ENCODE measurements around the gene WFIKKN1.

The WFIKKN1 gene

DNA sequence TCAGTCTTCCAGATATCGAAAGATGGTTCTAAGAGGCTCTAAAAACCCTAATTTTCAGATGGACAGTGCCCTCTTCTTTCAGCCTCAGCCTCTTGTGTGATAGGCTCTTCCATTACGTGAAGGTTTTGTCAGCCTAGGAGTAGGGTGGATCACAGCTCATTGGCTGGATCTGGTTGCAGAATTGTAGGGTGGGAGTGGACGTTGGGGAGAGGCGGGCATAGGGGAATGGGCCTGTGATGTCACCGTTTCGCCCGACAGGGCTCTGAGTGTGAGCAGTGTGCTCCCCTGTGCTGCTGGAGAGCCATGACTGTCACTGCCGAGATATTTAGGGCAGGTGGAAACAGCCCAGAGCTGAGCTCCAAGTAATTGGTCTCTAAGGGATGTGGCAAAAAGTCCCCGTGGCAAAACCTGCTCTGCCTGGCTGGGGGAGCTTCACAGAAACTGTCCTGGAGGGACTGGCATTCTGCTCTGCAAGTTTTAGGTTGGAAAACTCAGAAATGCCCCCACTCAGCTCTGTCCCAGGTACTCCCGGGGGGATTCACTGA, 6.2 kb upstream of the WFIKKN1 start:
- DNase-seq (ENCODE audit: low read depth) = no peak
- H3K4me3 ChIP-seq (ENCODE audit: low read depth, low read length) = no peak overlapping the region
- TF ChIP-seq, protein P1, sequence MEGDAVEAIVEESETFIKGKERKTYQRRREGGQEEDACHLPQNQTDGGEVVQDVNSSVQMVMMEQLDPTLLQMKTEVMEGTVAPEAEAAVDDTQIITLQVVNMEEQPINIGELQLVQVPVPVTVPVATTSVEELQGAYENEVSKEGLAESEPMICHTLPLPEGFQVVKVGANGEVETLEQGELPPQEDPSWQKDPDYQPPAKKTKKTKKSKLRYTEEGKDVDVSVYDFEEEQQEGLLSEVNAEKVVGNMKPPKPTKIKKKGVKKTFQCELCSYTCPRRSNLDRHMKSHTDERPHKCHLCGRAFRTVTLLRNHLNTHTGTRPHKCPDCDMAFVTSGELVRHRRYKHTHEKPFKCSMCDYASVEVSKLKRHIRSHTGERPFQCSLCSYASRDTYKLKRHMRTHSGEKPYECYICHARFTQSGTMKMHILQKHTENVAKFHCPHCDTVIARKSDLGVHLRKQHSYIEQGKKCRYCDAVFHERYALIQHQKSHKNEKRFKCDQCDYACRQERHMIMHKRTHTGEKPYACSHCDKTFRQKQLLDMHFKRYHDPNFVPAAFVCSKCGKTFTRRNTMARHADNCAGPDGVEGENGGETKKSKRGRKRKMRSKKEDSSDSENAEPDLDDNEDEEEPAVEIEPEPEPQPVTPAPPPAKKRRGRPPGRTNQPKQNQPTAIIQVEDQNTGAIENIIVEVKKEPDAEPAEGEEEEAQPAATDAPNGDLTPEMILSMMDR (IDR thresholded peaks at IDR 0.05; ENCODE audit: insufficient read depth, low read depth, low read length, missing control alignments) = no peak

- TF ChIP-seq, protein P1 (IDR thresholded peaks at IDR 0.05; ENCODE audit: insufficient read depth, low read depth, low read length, missing control alignments) = no peak
- DNase-seq (ENCODE audit: low read depth) = no peak
- no peak overlapping the region for H3K4me3 ChIP-seq (ENCODE audit: low read depth, low read length)
Measured at GRCh38 chr16:625117-625976, 5.4 kb upstream of the WFIKKN1 start.

GRCh38 chr16:625977-626765, 4.6 kb upstream of the WFIKKN1 start:
- no peak overlapping the region for H3K4me3 ChIP-seq (ENCODE audit: low read depth, low read length)
- no peak for DNase-seq (ENCODE audit: low read depth)
- TF ChIP-seq, protein P1 (IDR thresholded peaks at IDR 0.05; ENCODE audit: insufficient read depth, low read depth, low read length, missing control alignments) = no peak

DNA sequence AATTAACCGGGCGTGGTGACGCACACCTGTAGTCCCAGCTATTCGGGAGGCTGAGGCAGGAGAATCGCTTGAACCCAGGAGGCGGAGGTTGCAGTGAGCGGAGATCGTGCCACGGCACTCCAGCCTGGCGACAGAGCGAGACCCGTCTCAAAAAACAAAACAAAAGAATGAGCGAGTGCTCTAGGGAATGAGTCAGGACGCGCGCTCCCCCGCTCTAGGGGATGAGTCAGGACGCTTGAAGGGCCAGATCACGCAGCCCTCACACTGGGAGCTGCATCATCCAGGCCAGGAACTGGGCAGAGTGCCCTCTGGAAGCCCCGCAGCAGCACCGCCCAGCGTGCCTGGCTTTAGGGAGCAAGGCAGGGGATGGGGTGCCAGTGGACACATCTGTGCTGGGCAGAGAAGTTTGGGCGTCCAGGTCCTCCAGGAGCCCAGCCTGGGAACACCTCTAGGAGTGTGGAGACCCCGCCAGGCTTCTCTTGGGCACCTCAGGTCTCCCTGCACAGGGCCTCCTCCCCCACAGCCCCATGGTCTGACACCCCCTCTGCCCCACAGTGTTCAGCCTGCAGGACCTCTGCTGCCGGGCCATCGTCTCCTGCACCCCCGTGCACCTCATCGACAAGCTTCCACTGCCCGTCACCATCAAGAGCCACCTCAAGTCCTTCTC, 3.9 kb upstream of the WFIKKN1 start:
- no peak overlapping the region for H3K4me3 ChIP-seq (ENCODE audit: low read depth, low read length)
- TF ChIP-seq, protein P1 (IDR thresholded peaks at IDR 0.05; ENCODE audit: insufficient read depth, low read depth, low read length, missing control alignments) = no peak
- DNase-seq (ENCODE audit: low read depth) = no peak

- H3K4me3 ChIP-seq (ENCODE audit: low read depth, low read length) = no peak overlapping the region
- TF ChIP-seq, protein P1 (IDR thresholded peaks at IDR 0.05; ENCODE audit: insufficient read depth, low read depth, low read length, missing control alignments) = no peak
- no peak for DNase-seq (ENCODE audit: low read depth)
Measured at GRCh38 chr16:627454-628239, 3.1 kb upstream of the WFIKKN1 start.

Data from GM12865 (cell line).